DOHH2 (cell line): ENCODE data around the gene L3MBTL2.

Experiments used
- H3F3A ChIP-seq: fragments of 200-600 bp; sonication (generic), shearing (Covaris generic); 2 replicates; pipeline ENCODE4 v1.6.0; 2016; ENCODE audit warnings: antibody characterized with exemption, mild to moderate bottlenecking; ENCODE audit not compliant: control insufficient read depth, insufficient read depth
- H3K27ac ChIP-seq: fragments of 200-600 bp; sonication (generic); 2 replicates; pipeline ENCODE4 v1.5.1; 2014; ENCODE audit warnings: low read depth, mild to moderate bottlenecking, low read length, moderate library complexity
- H3K27me3 ChIP-seq: fragments of 200-600 bp; sonication (generic); 2 replicates; pipeline ENCODE4 v1.6.1; 2014; ENCODE audit warnings: mild to moderate bottlenecking, low read length, mixed read lengths; ENCODE audit not compliant: control insufficient read depth
- H3K36me3 ChIP-seq: fragments of 200-600 bp; sonication (generic); 2 replicates; pipeline ENCODE4 v1.6.1; 2014; ENCODE audit warnings: mild to moderate bottlenecking, low read length, moderate library complexity, mixed read lengths; ENCODE audit not compliant: control insufficient read depth
- H3K4me1 ChIP-seq: fragments of 200-600 bp; sonication (generic); 2 replicates; pipeline ENCODE4 v1.6.1; 2014; ENCODE audit warnings: mild to moderate bottlenecking, low read length, mixed read lengths; ENCODE audit not compliant: control insufficient read depth
- H3K4me2 ChIP-seq: fragments of 200-600 bp; sonication (generic); 2 replicates; pipeline ENCODE4 v1.6.0; 2014; ENCODE audit warnings: mild to moderate bottlenecking, low read length, moderate library complexity
- H3K4me3 ChIP-seq: fragments of 200-600 bp; sonication (generic); 2 replicates; pipeline ENCODE4 v1.5.1; 2014; ENCODE audit warnings: mild to moderate bottlenecking, low read length, mixed read lengths
- H3K79me2 ChIP-seq: fragments of 200-600 bp; sonication (generic); 2 replicates; pipeline ENCODE4 v1.6.1; 2014; ENCODE audit warnings: mild to moderate bottlenecking, low read length, mixed read lengths; ENCODE audit not compliant: control insufficient read depth
- H3K9me2 ChIP-seq: fragments of 200-600 bp; sonication (generic); replicated peaks from 2 replicates; pipeline ENCODE4 v1.6.1; 2014; ENCODE audit warnings: mild to moderate bottlenecking, low read length, mixed read lengths; ENCODE audit not compliant: control insufficient read depth
- H3K9me3 ChIP-seq: fragments of 200-600 bp; sonication (generic); 2 replicates; pipeline ENCODE4 v1.6.1; 2014; ENCODE audit warnings: antibody characterized with exemption, low read length, mixed read lengths; ENCODE audit not compliant: control insufficient read depth, insufficient read depth
- H4K20me1 ChIP-seq: fragments of 200-600 bp; sonication (generic); 2 replicates; pipeline ENCODE4 v1.6.0; 2014; ENCODE audit warnings: low read depth, mild to moderate bottlenecking, antibody characterized with exemption, low read length, moderate library complexity; ENCODE audit not compliant: control insufficient read depth, insufficient read depth
- CTCF ChIP-seq: fragments of 200-600 bp; sonication (generic); IDR thresholded peaks from one replicate; pipeline ENCODE4 v1.5.1; 2014; ENCODE audit warnings: antibody characterized with exemption, mild to moderate bottlenecking, low read depth, low read length; ENCODE audit not compliant: poor library complexity, severe bottlenecking
- EZH2phosphoT487 ChIP-seq: fragments of 200-600 bp; sonication (generic); IDR thresholded peaks from 2 replicates; pipeline ENCODE4 v1.6.1; 2017; ENCODE audit warnings: borderline replicate concordance, mild to moderate bottlenecking, antibody characterized with exemption, low read length, moderate library complexity, mixed read lengths

L3MBTL2 gene

GRCh38 chr22:41171996-41172395, 33.1 kb upstream of the L3MBTL2 start:
- Histone ChIP-seq H4K20me1 (no peaks in the 10 kb centered on the region), H3K4me2 (no peak overlapping the region), H3K9me2 (no peaks in the 10 kb centered on the region), H3K27me3 (no peaks in the 10 kb centered on the region), H3K9me3 (no peaks in the 10 kb centered on the region), H3K4me3 (no peak overlapping the region), H3K79me2 (no peaks in the 10 kb centered on the region), H3F3A (0 out of 2 replicates have a peak, but pooled peaks cover 3% of the 10 kb centered on the region), H3K36me3 (peaks cover 88% of the 10 kb centered on the region), H3K27ac (no peak overlapping the region), H3K4me1 (no peaks in the 10 kb centered on the region)
- TF ChIP-seq EZH2phosphoT487 (no peak), CTCF (no peak)

- no peak overlapping the region for H3K27ac ChIP-seq
- no peak for TF ChIP-seq CTCF
- no peak for TF ChIP-seq EZH2phosphoT487
- H3K4me2 ChIP-seq, result no peak overlapping the region
- peaks cover 87% of the 10 kb centered on the region for H3K36me3 ChIP-seq
- peaks cover 8% of the 10 kb centered on the region for H3F3A ChIP-seq
- H3K9me2 ChIP-seq, result no peaks in the 10 kb centered on the region
- no peaks in the 10 kb centered on the region for H3K9me3 ChIP-seq
- H4K20me1 ChIP-seq, result no peaks in the 10 kb centered on the region
- H3K4me1 ChIP-seq, result no peaks in the 10 kb centered on the region
- no peaks in the 10 kb centered on the region for H3K79me2 ChIP-seq
- no peak overlapping the region for H3K4me3 ChIP-seq
- no peaks in the 10 kb centered on the region for H3K27me3 ChIP-seq
Measured at GRCh38 chr22:41175546-41175945, 29.6 kb upstream of the L3MBTL2 start.

GRCh38 chr22:41177040-41177621, 28.0 kb upstream of the L3MBTL2 start:
- Histone ChIP-seq H3K4me3 (no peak overlapping the region), H3K36me3 (peaks cover 77% of the 10 kb centered on the region)

More at GRCh38 chr22:41177040-41177621, 28.0 kb upstream of the L3MBTL2 start:
- Histone ChIP-seq H3K4me2 (no peak overlapping the region), H3K9me2 (no peaks in the 10 kb centered on the region), H3K27ac (no peak overlapping the region), H3F3A (peaks cover 5% of the 10 kb centered on the region), H3K79me2 (no peaks in the 10 kb centered on the region), H3K9me3 (no peaks in the 10 kb centered on the region), H3K4me1 (no peaks in the 10 kb centered on the region), H3K27me3 (no peaks in the 10 kb centered on the region), H4K20me1 (no peaks in the 10 kb centered on the region)
- no peak for TF ChIP-seq CTCF
- TF ChIP-seq EZH2phosphoT487, result no peak
